ENCODE results near the gene HDAC4. TPM values are rescaled to one million over a fixed set of nuclear protein-coding genes. Genes with fewer than 3 reads are reported as not detected.
A peak's percentile ranks its signal among the peaks of the same experiment; 100 is the strongest.

Gene HDAC4
- total RNA-seq, 5 donors from 2014 or later (not counting 1 experiment from before 2014, with no cell fraction given) = 44.8 to 80.2 (median 60.9) TPM

DNA sequence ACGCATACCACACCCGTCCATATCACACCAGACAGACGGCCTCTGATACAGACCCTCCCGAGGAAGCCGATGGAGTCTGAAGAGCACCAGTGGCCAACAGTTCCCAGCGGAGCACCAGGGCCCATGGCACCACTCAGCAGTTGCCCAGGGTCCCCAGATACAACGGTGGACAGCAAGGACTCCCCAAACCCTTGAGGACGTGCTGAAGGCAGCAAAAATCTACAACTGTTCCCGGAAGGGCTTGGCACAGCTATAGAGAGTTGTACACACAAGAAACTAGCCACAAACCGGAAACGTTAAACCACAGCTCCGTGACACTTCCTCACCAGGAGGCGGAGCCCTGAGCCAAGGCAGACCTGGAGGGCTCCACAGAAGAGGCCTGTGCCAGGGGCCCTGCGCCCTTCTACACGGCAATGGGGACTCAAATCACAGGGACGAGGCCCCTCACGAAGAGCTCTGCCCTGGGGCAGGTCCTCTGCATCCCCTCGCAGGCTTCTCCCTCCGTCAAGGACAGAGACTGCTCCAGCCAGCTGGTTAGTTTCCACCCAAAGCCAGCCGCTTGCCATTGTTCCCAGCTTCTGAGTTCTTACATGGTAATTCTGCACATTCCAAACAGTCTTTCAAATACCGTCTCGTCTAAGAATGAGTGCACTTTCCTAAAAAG, 133.4 kb downstream of the HDAC4 start:
- CTCF ChIA-PET = interaction anchor here (0.6 to 2.1 kb wide), 19 partner anchors 8 to 235 kb away, joined by 3 to 16 read pairs (median 4); partner anchors contain the start of gene HDAC4 (in 1 of the 2)
- Histone ChIP-seq H3K27ac (ENCODE audit: low read length) (peak overlapping the region; percentile 92), H3K4me3 (ENCODE audit: control insufficient read depth in 1 of 2, extremely low read depth in 1 of 2, low read length in 1 of 2) (peak overlapping the region; percentile 75 to 86), H3K27me3 (replicated peaks in 1 of 2; ENCODE audit: control insufficient read depth in 2 of 2, extremely low read depth in 1 of 2, insufficient read depth in 2 of 2, low read length in 1 of 2) (no peaks in the 10 kb centered on the region), H3K4me1 (ENCODE audit: control insufficient read depth in 1 of 2, extremely low read depth in 1 of 2, insufficient read depth in 2 of 2, low read length in 2 of 2) (peaks cover 67 to 78% of the 10 kb centered on the region in 2 experiments), H3K9me3 (no peaks in the 10 kb centered on the region), H3K36me3 (ENCODE audit: control insufficient read depth in 2 of 2, extremely low read depth in 1 of 2, insufficient read depth in 1 of 2, low read length in 1 of 2) (no peaks in the 10 kb centered on the region)
- Mint-ChIP-seq H3K9me3 (no peaks in the 10 kb centered on the region), H3K4me1 (peaks cover 80 to 90% (median 89%) of the 10 kb centered on the region in 3 donors), H3K36me3 (peaks cover 10% of the 10 kb centered on the region), H3K27ac (peak overlapping the region; percentile 98 to 99), H3K27me3 (no peaks in the 10 kb centered on the region), H3K4me3 (peak overlapping the region; percentile 87 to 95 (median 89))
- ATAC-seq (replicated peaks in 1 of 4) (peak; percentile 82), DNase-seq (peak; percentile 77 to 97 (median 92))
- POLR2A ChIA-PET = interaction anchor here (0.6 to 1.4 kb wide), 6 partner anchors 8 to 383 kb away, joined by 3 to 10 read pairs (median 6); partner anchors contain the start of gene HDAC4 (in 1 of the 2)
- WGBS (ENCODE audit: insufficient coverage) = 8% methylated on average over 22 of the region's 22 CpGs

DNA sequence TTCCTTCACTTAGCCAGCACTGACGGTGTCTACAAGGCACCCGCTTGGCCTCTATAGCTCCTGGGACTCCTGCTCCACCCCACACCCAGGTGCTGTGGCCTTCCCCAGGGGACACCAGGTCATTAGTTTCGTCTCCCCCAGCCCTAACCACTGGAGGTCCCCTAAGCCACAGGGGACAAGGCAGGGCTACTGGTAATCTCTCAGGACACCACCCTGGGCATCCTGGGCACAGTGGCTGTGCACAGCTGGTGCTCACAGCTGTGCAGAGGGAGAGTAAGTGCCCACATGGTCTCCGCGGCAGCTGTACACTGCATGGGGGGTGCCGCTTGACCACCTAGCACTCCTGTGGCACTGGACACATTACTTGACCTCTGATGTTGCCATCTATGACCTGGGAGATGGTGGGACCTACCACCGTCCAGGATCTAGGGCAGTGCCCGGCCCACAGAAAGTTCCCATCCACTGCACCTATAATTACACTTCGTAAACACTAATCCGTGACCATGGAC, 134.0 kb downstream of the HDAC4 start:
- peak overlapping the region; percentile 75 to 86 for H3K4me3 ChIP-seq (ENCODE audit: control insufficient read depth in 1 of 2, extremely low read depth in 1 of 2, low read length in 1 of 2)
- no peak for ATAC-seq (replicated peaks in 1 of 4)
- peak overlapping the region; percentile 87 to 95 (median 89) for H3K4me3 Mint-ChIP-seq
- no peaks in the 10 kb centered on the region for H3K9me3 Mint-ChIP-seq
- ChIA-PET POLR2A (interaction anchor here in 1 of 2 donors (0.6 to 1.4 kb wide), 5 partner anchors 8 to 134 kb away, joined by 3 to 9 read pairs (median 5); partner anchors contain the start of gene HDAC4), CTCF (interaction anchor here (0.6 to 2.1 kb wide), 19 partner anchors 11 to 1264 kb away, joined by 3 to 16 read pairs (median 4); partner anchors contain the start of gene HDAC4 (in 1 of the 2))
- peaks cover 0 to 2% of the 10 kb centered on the region in 2 donors for H3K36me3 ChIP-seq (ENCODE audit: control insufficient read depth in 2 of 2, extremely low read depth in 1 of 2, insufficient read depth in 1 of 2, low read length in 1 of 2)
- DNase-seq = peak in 3 of 35 experiments; percentile 27 to 35 (median 27)
- no peaks in the 10 kb centered on the region for H3K27me3 ChIP-seq (replicated peaks in 1 of 2; ENCODE audit: control insufficient read depth in 2 of 2, extremely low read depth in 1 of 2, insufficient read depth in 2 of 2, low read length in 1 of 2)
- WGBS (ENCODE audit: insufficient coverage) = 10% methylated on average over 8 of the region's 10 CpGs
- peak overlapping the region; percentile 92 for H3K27ac ChIP-seq (ENCODE audit: low read length)
- H3K9me3 ChIP-seq = no peaks in the 10 kb centered on the region
- H3K4me1 Mint-ChIP-seq = peaks cover 86 to 90% (median 89%) of the 10 kb centered on the region in 3 donors
- peaks cover 67 to 81% of the 10 kb centered on the region in 2 experiments for H3K4me1 ChIP-seq (ENCODE audit: control insufficient read depth in 1 of 2, extremely low read depth in 1 of 2, insufficient read depth in 2 of 2, low read length in 2 of 2)
- H3K36me3 Mint-ChIP-seq = peaks cover 11% of the 10 kb centered on the region
- H3K27ac Mint-ChIP-seq = peak overlapping the region; percentile 98 to 99
- no peaks in the 10 kb centered on the region for H3K27me3 Mint-ChIP-seq

DNA sequence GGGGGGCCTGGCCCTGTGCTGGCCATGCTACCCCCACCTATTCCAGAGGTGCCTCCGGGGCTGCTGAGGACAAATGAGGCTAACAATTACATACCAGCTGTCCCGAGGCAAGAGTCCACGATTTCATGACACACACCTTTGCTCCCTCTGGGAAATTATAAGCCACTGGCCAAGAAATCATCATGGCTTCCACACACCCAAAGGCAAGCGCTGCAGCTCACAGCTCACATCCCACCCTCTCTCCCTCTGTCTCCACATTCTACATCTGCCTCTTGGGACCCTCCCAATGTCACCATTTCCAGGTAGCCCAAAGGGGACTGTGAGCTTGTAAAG, 134.4 kb downstream of the HDAC4 start:
- Mint-ChIP-seq H3K4me3 (peak overlapping the region; percentile 87 to 95 (median 89)), H3K36me3 (peaks cover 7% of the 10 kb centered on the region), H3K4me1 (peaks cover 83 to 88% (median 87%) of the 10 kb centered on the region in 3 donors), H3K9me3 (no peaks in the 10 kb centered on the region), H3K27me3 (no peaks in the 10 kb centered on the region), H3K27ac (peak overlapping the region; percentile 98 to 99)
- Histone ChIP-seq H3K4me1 (ENCODE audit: control insufficient read depth in 1 of 2, extremely low read depth in 1 of 2, insufficient read depth in 2 of 2, low read length in 2 of 2) (peaks cover 67 to 86% of the 10 kb centered on the region in 2 experiments), H3K27ac (ENCODE audit: low read length) (peak overlapping the region; percentile 92), H3K4me3 (ENCODE audit: control insufficient read depth in 1 of 2, extremely low read depth in 1 of 2, low read length in 1 of 2) (peak overlapping the region; percentile 75 to 86), H3K9me3 (no peaks in the 10 kb centered on the region), H3K36me3 (ENCODE audit: control insufficient read depth in 2 of 2, extremely low read depth in 1 of 2, insufficient read depth in 1 of 2, low read length in 1 of 2) (peaks cover 4% of the 10 kb centered on the region in 2 donors), H3K27me3 (replicated peaks in 1 of 2; ENCODE audit: control insufficient read depth in 2 of 2, extremely low read depth in 1 of 2, insufficient read depth in 2 of 2, low read length in 1 of 2) (no peaks in the 10 kb centered on the region)
- ChIA-PET POLR2A (interaction anchor here in 1 of 2 donors (0.8 to 1.4 kb wide), 3 partner anchors 9 to 135 kb away, joined by 3 to 9 read pairs (median 3); partner anchors contain the start of gene HDAC4), CTCF (interaction anchor here (0.6 to 2.1 kb wide), 6 partner anchors 28 to 1264 kb away, joined by 3 to 16 read pairs (median 4); partner anchors contain the start of gene HDAC4 (in 1 of the 2))
- WGBS (ENCODE audit: insufficient coverage) = 60% methylated on average over 2 of the region's 4 CpGs
- ATAC-seq (replicated peaks in 1 of 4) (no peak), DNase-seq (no peak)

DNA sequence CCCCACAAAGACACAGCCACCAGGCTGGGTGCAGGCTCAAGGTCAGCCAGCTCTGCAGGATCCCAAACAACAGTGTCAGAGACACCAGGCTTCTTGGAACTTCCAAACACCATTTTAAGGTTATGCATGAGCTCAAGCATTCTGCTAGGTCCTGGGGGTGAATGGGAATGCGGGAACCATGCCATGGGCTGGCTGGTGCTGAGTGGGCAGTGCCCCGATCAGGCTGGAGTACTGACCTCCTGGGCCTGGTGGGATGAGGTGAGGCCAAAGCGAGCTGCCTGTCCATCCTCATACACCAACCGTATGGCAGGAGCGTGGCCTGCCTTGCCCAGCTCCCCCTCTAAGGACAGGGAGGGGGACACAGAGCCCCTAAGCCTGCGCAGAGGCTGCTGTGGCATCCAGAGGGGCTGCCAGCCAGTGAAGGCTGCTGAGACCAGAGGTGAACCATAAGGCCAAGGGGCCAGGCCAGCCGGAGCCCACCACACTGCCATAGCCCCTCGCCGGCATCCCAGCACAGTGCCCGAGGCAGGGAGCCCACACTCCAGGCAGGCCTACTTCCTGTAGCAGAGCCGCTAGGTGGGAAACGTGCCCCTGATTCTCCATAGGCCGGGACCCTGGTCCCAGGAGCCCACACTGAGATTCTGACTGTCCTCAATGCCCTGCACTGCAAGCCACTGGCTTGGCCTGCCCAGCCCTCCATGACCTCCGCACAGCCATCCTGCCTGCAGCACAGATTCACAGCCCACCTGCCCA, 135.0 kb downstream of the HDAC4 start:
- DNase-seq (no peak), ATAC-seq (replicated peaks in 1 of 4) (no peak)
- no peaks in the 10 kb centered on the region for H3K27me3 ChIP-seq (replicated peaks in 1 of 2; ENCODE audit: control insufficient read depth in 2 of 2, extremely low read depth in 1 of 2, insufficient read depth in 2 of 2, low read length in 1 of 2)
- Mint-ChIP-seq H3K4me1 (peaks cover 88 to 93% (median 92%) of the 10 kb centered on the region in 3 donors), H3K27me3 (no peaks in the 10 kb centered on the region), H3K36me3 (peaks cover 5% of the 10 kb centered on the region), H3K9me3 (no peaks in the 10 kb centered on the region), H3K4me3 (peak overlapping the region; percentile 87 to 95 (median 89)), H3K27ac (peak overlapping the region; percentile 98 to 99)
- H3K27ac ChIP-seq (ENCODE audit: low read length) = peak overlapping the region; percentile 92
- H3K36me3 ChIP-seq (ENCODE audit: control insufficient read depth in 2 of 2, extremely low read depth in 1 of 2, insufficient read depth in 1 of 2, low read length in 1 of 2) = peaks cover 4 to 5% of the 10 kb centered on the region in 2 donors
- ChIA-PET CTCF (interaction anchor here in 1 of 2 donors (0.7 to 2.1 kb wide), 4 partner anchors 29 to 133 kb away, joined by 3 to 16 read pairs (median 4); no protein-coding TSS in a partner anchor), POLR2A (interaction anchor here in 1 of 2 donors (0.8 to 1.1 kb wide), 2 partner anchors 9 to 135 kb away, joined by 3 read pairs; partner anchors contain the start of gene HDAC4)
- H3K4me1 ChIP-seq (ENCODE audit: control insufficient read depth in 1 of 2, extremely low read depth in 1 of 2, insufficient read depth in 2 of 2, low read length in 2 of 2) = peaks cover 73 to 91% of the 10 kb centered on the region in 2 experiments
- peak overlapping the region; percentile 75 to 86 for H3K4me3 ChIP-seq (ENCODE audit: control insufficient read depth in 1 of 2, extremely low read depth in 1 of 2, low read length in 1 of 2)
- WGBS (ENCODE audit: insufficient coverage) = 100% methylated on average over 11 of the region's 14 CpGs
- no peaks in the 10 kb centered on the region for H3K9me3 ChIP-seq

DNA sequence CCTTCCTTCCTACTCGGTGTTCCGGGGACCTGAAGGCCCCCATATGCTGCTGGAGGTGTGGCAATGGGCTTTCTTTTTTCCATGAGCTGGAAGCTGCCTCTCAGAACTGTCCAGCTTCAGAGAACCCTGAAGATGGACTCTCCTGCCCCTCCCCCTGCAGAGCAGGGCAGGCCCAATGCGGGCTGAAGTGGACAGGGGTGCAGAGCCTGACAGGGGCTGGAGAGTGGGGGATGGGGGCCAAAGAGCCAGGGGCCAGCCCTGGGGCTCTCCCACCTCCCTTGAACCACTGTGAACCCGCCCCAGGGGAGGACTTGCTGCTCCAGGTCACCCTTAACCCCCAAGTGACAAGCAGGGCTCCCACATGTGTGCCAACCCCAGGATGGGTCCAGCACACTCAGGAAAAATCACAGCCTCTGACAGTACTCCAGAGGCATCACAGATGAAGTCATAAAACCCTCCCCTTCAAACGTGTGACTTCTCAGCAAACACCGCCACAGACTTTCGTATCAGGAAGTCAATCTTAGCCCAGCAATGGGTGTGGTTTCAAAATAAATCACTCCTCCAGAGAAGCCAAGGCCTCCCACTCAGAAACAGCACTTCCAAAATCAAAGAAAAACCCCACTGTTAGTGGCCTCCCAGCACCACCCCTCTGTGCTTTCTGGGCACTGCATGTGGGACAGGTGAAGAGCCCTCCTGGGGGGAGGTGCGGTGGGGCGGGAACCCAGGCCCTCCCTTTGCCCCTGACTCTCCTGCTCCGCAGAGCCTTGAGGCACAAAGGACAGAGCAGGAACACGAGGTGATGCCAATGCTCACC, 135.8 kb downstream of the HDAC4 start:
- POLR2A ChIA-PET = interaction anchor here (0.6 kb wide), 2 partner anchors 28 to 34 kb away, joined by 3 to 14 read pairs; no protein-coding TSS in a partner anchor
- peak overlapping the region; percentile 29 to 75 for H3K4me3 ChIP-seq (ENCODE audit: control insufficient read depth in 1 of 2, extremely low read depth in 1 of 2, low read length in 1 of 2)
- no peaks in the 10 kb centered on the region for H3K27me3 Mint-ChIP-seq
- peak overlapping the region; percentile 74 to 95 (median 81) for H3K4me3 Mint-ChIP-seq
- peaks cover 4 to 5% of the 10 kb centered on the region in 2 donors for H3K36me3 ChIP-seq (ENCODE audit: control insufficient read depth in 2 of 2, extremely low read depth in 1 of 2, insufficient read depth in 1 of 2, low read length in 1 of 2)
- peaks cover 74 to 98% of the 10 kb centered on the region in 2 experiments for H3K4me1 ChIP-seq (ENCODE audit: control insufficient read depth in 1 of 2, extremely low read depth in 1 of 2, insufficient read depth in 2 of 2, low read length in 2 of 2)
- peak in 33 of 35 experiments; percentile 42 to 90 (median 65) for DNase-seq
- H3K4me1 Mint-ChIP-seq = peaks cover 90 to 95% (median 94%) of the 10 kb centered on the region in 3 donors
- H3K27ac Mint-ChIP-seq = peak overlapping the region; percentile 98 to 99
- WGBS (ENCODE audit: insufficient coverage) = 13% methylated on average over 10 of the region's 11 CpGs
- no peaks in the 10 kb centered on the region for H3K27me3 ChIP-seq (replicated peaks in 1 of 2; ENCODE audit: control insufficient read depth in 2 of 2, extremely low read depth in 1 of 2, insufficient read depth in 2 of 2, low read length in 1 of 2)
- H3K9me3 Mint-ChIP-seq = no peaks in the 10 kb centered on the region
- peak overlapping the region; percentile 92 for H3K27ac ChIP-seq (ENCODE audit: low read length)
- peaks cover 2% of the 10 kb centered on the region for H3K36me3 Mint-ChIP-seq
- no peaks in the 10 kb centered on the region for H3K9me3 ChIP-seq
- CTCF ChIA-PET = interaction anchor here in 1 of 2 donors (0.7 to 1.5 kb wide), 2 partner anchors 105 to 116 kb away, joined by 3 to 4 read pairs; no protein-coding TSS in a partner anchor
- ATAC-seq (replicated peaks in 1 of 4) = peak; percentile 73 to 79 (median 76)

Data from T-cell (primary cell).